HAP-1 (cell line): Measurements from ENCODE around the gene RPS25.
"Not testable (repeated sequence)": the region's sequence is repeated elsewhere in the genome, so short reads cannot be mapped to it uniquely, and the experiment has no call there.

Experiments used
- DNase-seq, 2 experiments: peaks; one replicate each; pipeline ENCODE4 v3.0.0-alpha.2; 2016 to 2020; ENCODE audit warnings: low spot score in 2 of 2
- H3K27me3 ChIP-seq: fragments of 250-450 bp; sonication (Bioruptor Pico); 2 replicates; pipeline ENCODE4 v1.5.1; 2020; ENCODE audit warnings: low read depth, mild to moderate bottlenecking, moderate library complexity
- H3K36me3 ChIP-seq: fragments of 250-450 bp; sonication (Bioruptor Pico); replicated peaks from 2 replicates; pipeline ENCODE4 v1.5.1; 2020; ENCODE audit warnings: mild to moderate bottlenecking
- H3K4me1 ChIP-seq: fragments of 250-450 bp; sonication (Bioruptor Pico); 2 replicates; pipeline ENCODE4 v1.5.1; 2020; ENCODE audit warnings: mild to moderate bottlenecking
- H3K4me3 ChIP-seq: fragments of 250-450 bp; sonication (Bioruptor Pico); 2 replicates; pipeline ENCODE4 v1.5.1; 2020; ENCODE audit warnings: mild to moderate bottlenecking, moderate library complexity
- H3K9me3 ChIP-seq: fragments of 250-450 bp; sonication (Bioruptor Pico); 2 replicates; pipeline ENCODE4 v1.5.1; 2020; ENCODE audit warnings: mild to moderate bottlenecking, moderate library complexity
- in situ Hi-C: fragments of 300-500 bp; cut with MboI; formaldehyde crosslinking; loops from 3 replicates; pipeline ENCODE4 v1.14.3; 2020; ENCODE audit warnings: low sequenced_read_pairs, inconsistent platforms, mixed read lengths

The RPS25 gene

GRCh38 chr11:118988280-118988679 lies 29.9 kb downstream of the RPS25 start:
- in situ Hi-C loops = no loop called here
- Histone ChIP-seq H3K27me3 (no peaks in the 10 kb centered on the region), H3K4me1 (no peaks in the 10 kb centered on the region), H3K36me3 (no peaks in the 10 kb centered on the region; the same call in 1 of the 2 replicates), H3K9me3 (0 out of 2 replicates have a peak, but pooled peaks cover 3% of the 10 kb centered on the region), H3K4me3 (no peak overlapping the region)
- DNase-seq = no peak

GRCh38 chr11:118984825-118985224 lies 33.3 kb downstream of the RPS25 start:
- in situ Hi-C loops = no loop called here
- Histone ChIP-seq H3K4me1 (no peaks in the 10 kb centered on the region), H3K9me3 (no peaks in the 10 kb centered on the region), H3K36me3 (no peaks in the 10 kb centered on the region), H3K27me3 (no peaks in the 10 kb centered on the region), H3K4me3 (no peak overlapping the region)
- no peak for DNase-seq

- H3K36me3 ChIP-seq, H3K27me3 ChIP-seq, H3K4me1 ChIP-seq, in situ Hi-C loops, H3K9me3 ChIP-seq, DNase-seq, H3K4me3 ChIP-seq: not testable (repeated sequence)
Observed at GRCh38 chr11:118984337-118984736, 33.8 kb downstream of the RPS25 start.

GRCh38 chr11:118980191-118980881 lies 37.8 kb downstream of the RPS25 start:
- in situ Hi-C loops = no loop called here
- Histone ChIP-seq H3K4me3 (no peak overlapping the region), H3K36me3 (no peaks in the 10 kb centered on the region), H3K27me3 (no peaks in the 10 kb centered on the region), H3K4me1 (no peaks in the 10 kb centered on the region), H3K9me3 (no peaks in the 10 kb centered on the region)
- DNase-seq = peak in 1 of 2 experiments; percentile 18

- Histone ChIP-seq H3K9me3 (no peaks in the 10 kb centered on the region), H3K4me3 (no peak overlapping the region), H3K27me3 (no peaks in the 10 kb centered on the region), H3K36me3 (no peaks in the 10 kb centered on the region), H3K4me1 (no peaks in the 10 kb centered on the region)
- DNase-seq = no peak
- in situ Hi-C loops = no loop called here
Observed at GRCh38 chr11:118979434-118979833, 38.7 kb downstream of the RPS25 start.

GRCh38 chr11:118975771-118976709 lies 42.1 kb downstream of the RPS25 start:
- H3K9me3 ChIP-seq = no peaks in the 10 kb centered on the region
- H3K4me1 ChIP-seq = no peaks in the 10 kb centered on the region
- DNase-seq = peak; percentile 29 to 71
- H3K36me3 ChIP-seq = no peaks in the 10 kb centered on the region
- in situ Hi-C loops = no loop called here
- H3K4me3 ChIP-seq = no peak overlapping the region
- no peaks in the 10 kb centered on the region for H3K27me3 ChIP-seq

GRCh38 chr11:118973985-118974384 lies 44.2 kb downstream of the RPS25 start:
- Histone ChIP-seq H3K4me3 (no peak overlapping the region), H3K9me3 (peaks cover 2% of the 10 kb centered on the region; the same call in 1 of the 2 replicates), H3K27me3 (no peaks in the 10 kb centered on the region), H3K4me1 (no peaks in the 10 kb centered on the region), H3K36me3 (no peaks in the 10 kb centered on the region)
- no peak for DNase-seq
- in situ Hi-C loops = no loop called here

GRCh38 chr11:118971646-118972045 lies 46.5 kb downstream of the RPS25 start, which contains the start of gene FOXR1:
Gene FOXR1, plus strand, starts transcription at chr11:118971761. Its CDS starts 171 bp downstream, at chr11:118971932.
- Histone ChIP-seq H3K36me3 (no peaks in the 10 kb centered on the region), H3K4me3 (no peak within 1 kb of the TSS), H3K27me3 (no peaks in the 10 kb centered on the region), H3K4me1 (no peaks in the 10 kb centered on the region), H3K9me3 (peaks cover 2% of the 10 kb centered on the region; the same call in 1 of the 2 replicates)
- in situ Hi-C loops = no loop called here
- no peak for DNase-seq

GRCh38 chr11:118969508-118969907 lies 48.6 kb downstream of the RPS25 start:
- H3K4me3 ChIP-seq, H3K4me1 ChIP-seq, H3K27me3 ChIP-seq, H3K36me3 ChIP-seq, H3K9me3 ChIP-seq, DNase-seq, in situ Hi-C loops: not testable (repeated sequence)
